ENCODE results near the gene PHACTR1.
"Not testable (repeated sequence)": the region's sequence is repeated elsewhere in the genome, so short reads cannot be mapped to it uniquely, and the experiment has no call there.

PHACTR1 gene

GRCh38 chr6:12749531-12750379 is 33.2 kb downstream of the PHACTR1 start:
- DNase-seq = peak; percentile 31

GRCh38 chr6:12750416-12750815 is 33.8 kb downstream of the PHACTR1 start:
- no peak for DNase-seq

GRCh38 chr6:12751694-12752325 is 35.2 kb downstream of the PHACTR1 start:
- DNase-seq = peak; percentile 60

DNA sequence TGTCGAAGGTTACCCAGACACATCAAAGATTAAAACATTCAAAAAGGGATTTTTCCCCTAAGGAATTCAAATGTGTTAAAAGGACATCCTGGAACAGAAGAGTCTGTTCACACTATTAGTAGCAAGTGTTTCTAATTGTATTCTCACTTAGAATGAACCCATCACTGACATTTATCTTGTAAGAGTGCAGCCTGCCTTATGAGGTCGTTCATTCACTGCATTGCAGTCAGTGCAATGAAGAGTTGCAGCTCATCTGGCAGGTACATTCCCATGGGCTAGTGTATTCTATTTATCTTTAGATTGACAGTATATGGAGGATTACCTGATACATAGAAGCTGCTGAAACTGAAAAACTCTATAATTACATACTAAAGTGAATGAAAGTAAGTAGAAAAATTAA is 36.5 kb downstream of the PHACTR1 start:
- DNase-seq = no peak

- DNase-seq = no peak
These were observed 43.7 kb downstream of the PHACTR1 start for GRCh38 chr6:12760226-12760625.

GRCh38 chr6:12760911-12761310 is 44.3 kb downstream of the PHACTR1 start:
- DNase-seq = no peak

- peak; percentile 6 for DNase-seq
These were observed 45.0 kb downstream of the PHACTR1 start for GRCh38 chr6:12761376-12762115.

DNA sequence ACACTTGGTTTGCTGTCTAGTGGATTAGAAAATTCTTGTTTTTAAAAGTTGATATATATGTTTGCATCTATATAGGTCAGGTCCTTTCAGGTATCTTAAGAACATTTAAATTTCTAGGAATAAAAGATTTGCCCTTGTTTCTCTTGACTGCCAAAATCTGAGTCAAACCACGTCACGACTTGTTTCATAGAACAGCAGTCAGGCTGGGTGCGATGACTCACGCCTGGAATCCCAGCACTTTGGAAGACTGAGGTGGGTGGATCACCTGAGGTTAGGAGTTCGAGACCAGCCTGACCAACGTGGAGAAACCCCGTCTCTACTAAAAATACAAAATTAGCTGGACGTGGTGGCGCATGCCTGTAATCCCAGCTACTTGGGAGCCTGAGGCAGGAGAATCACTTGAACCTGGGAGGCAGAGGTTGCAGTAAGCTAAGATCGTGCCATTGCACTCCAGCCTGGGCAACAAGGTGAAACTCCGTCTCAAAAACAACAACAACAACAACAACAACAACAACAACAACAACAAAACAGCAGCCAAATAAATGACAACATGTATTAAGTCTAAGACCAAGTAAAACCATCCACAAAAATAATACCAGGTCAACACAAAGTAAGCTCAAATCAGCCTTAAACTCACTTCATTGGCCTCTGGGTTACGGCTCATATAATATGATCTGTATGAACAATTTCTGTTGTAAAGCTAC is 46.3 kb downstream of the PHACTR1 start:
- DNase-seq = not testable (repeated sequence)

- no peak for DNase-seq
These were observed 49.8 kb downstream of the PHACTR1 start for GRCh38 chr6:12766365-12766764.

- no peak for DNase-seq
These were observed 50.4 kb downstream of the PHACTR1 start for GRCh38 chr6:12767016-12767415.

GRCh38 chr6:12769556-12770256 is 53.1 kb downstream of the PHACTR1 start:
- DNase-seq = no peak

DNA sequence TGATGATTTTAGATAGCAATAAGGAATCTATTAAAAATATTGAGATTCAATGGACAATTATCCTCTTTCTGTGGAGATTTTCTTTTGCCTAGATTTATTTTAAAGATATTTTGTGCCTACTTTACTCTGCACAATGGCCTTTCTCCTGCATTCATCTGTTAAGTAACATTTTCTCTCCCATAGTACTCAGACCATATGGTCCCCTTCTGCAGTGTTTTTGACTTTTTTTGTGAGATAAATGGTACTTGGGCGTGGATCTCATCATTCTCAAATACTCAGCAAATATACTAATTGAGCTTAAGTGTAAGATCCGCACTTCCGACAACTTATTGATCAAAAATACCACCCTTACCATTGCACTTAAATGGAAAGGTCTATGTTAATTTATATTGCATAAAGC is 55.8 kb downstream of the PHACTR1 start:
- DNase-seq = no peak

DNA sequence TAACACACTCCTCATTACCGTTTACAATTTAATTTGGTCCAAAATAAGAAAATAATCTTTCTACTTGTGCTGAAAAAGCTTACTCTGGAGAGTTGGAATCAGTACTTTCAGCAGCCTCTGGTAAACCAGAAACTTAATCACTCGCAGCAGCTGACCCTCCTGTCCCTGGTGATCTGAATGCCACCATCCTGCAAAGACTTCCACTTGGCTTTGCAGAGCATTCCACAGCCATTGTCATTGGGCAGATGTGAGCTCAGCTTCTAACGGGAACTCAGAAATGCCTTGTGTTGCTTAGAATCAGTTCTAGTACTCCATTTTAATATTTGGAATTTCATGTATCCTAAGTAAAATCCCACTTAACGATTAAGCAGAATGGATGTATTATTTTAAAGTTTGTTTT is 59.7 kb downstream of the PHACTR1 start:
- no peak for DNase-seq

DNA sequence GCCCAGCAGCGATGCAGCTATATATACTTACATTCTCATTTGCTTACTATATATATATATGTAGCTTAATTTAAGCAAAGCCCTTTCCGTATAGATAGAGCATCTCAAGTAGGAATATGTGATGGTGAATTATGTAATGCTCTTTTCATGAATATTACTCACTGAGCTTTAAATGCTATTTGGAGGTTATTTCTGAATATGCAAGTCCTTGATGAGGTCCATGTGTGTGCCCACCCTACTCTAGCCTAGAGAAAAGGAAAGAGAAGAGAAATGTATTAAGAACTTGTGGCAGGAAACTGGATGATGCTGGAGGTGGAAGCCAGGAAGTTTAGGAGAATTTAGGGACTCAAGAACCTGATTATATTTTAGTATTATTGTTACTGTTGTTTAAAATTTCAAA is 63.2 kb downstream of the PHACTR1 start:
- no peak for DNase-seq

DNA sequence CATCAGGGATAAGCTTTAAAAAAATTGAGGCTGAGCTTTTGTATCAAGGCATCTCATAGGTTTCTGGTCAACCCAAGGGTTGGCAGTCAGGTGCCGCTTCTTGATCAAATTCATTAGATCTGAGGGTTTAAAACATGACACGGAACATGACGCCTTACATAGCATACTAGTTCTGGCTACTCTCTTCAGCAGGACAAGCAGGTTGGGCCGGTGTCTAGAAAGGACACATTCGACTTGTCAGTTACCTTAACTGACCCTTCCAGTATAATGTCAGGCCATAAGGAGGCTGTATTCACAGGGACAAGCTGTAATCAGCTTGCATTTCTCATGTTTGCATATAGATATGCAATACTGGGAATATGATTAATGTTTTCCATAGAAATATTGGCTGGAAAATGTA is 65.6 kb downstream of the PHACTR1 start:
- no peak for DNase-seq

DNA sequence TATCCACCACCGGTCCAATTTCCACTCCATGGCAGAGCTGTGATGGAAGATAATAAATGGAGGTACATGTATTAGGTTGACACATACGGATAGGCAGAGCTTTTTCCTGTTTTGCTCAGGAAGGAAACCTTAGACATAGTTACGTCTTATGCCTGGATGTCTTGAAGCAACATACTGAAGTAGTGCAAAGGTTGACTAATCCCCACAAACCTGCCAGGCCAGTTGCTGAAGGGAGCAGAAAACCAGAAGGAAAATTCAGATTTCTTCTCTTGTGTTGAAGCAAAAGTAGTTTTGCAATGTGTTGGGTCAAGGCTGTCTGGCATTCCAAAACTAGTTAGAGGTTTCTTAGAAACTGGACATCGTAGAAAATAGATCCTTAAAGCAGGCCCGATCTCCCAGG is 68.7 kb downstream of the PHACTR1 start:
- DNase-seq = no peak

DNA sequence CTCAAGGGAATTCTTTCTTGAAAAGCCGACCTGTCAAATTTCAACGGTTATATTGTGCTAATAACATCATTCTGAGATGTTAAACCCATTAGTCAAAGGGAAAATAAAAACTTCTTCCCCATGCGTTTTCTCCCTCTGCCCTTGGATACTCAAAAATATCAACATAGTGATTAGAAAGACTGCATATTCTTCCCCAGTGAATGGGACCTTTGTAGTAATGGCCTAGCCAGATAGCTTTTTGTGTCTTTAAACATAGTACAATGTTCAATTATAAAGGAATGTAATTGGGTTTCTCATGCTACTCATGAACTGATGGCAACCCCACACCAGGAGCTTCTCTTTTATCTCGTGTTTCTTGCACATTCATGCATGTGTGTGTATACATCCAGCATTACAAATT is 69.4 kb downstream of the PHACTR1 start:
- no peak for DNase-seq

DNA sequence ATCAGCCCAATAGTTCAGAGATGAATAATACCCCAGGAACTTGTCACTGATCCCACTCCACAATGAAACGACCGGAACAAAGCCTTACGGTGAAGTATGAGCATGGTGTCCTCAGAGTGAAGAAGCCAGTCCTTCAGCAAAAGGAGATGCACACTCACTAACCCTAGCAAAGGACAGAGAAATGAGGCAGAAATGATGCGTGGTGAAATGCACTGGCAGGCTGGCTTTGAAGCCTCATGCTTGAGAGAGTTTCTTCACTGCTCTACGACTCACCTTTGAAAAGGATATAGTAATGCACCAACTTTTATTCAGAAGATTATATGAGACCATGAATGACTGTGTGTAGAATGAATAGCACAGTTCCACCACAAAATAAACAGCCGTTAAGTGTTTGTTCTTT is 74.8 kb downstream of the PHACTR1 start:
- no peak for DNase-seq

DNA sequence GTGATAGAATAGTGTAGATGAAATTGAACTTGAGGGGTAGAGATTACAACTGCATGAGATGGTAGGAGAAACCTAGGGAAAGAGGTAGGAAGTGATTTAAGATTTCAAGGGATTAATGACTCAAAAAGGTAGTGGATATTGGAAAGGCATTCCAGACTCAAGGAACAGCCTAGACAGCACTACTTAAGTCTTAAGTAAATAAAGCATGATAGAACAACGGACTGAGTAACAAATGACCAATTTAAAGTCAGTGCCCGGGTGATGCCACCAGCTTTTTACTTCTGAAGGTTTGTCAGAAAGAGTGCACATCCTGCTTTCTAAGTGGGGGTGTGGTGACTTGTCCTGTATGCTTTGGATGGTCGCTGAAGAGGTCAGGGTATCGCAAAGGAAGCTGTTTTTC is 81.8 kb downstream of the PHACTR1 start:
- no peak for DNase-seq

- DNase-seq = no peak
These were observed 83.6 kb downstream of the PHACTR1 start for GRCh38 chr6:12800120-12800519.

DNA sequence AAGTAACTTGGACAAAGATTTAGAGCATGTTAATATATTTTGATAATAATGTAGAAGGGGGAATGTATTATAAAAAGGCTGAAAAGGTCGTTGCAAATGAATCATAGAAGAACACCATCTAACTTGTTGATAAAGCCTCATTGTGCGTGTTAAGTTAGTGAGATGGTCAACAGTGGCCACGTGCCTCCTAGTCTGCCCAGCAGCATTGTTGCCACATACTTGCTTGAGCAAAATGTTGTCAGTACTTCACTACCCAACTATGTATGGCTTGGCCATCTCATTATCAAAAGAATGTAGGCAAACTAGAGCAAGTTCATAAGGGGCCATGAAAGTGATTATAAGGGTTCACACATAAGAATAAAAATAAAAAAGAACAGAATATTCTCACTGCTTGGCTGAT is 84.6 kb downstream of the PHACTR1 start:
- DNase-seq = no peak

DNA sequence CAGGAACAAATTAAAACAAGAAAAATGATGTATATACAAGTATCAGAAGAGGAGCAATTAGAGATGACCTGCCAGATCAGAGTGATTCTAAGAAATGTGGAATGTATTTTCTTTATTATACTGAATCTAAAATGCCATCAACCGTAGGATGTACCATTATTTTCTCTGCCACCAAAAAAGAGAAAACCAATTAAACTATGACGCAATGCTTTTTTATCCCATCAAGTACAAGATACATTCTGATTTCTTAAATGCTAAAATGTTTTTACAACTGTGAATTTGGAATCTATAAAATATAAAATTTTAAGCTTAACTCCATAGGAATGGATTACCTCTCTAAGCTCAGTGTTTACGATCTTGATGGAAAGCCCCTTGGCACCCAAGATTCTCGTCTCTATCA is 85.9 kb downstream of the PHACTR1 start:
- DNase-seq = no peak

- no peak for DNase-seq
These were observed 86.9 kb downstream of the PHACTR1 start for GRCh38 chr6:12803486-12803885.
